HCT116 (cell line): ENCODE data around the gene TYRP1.

Source experiments
- CEBPB ChIP-seq: IDR thresholded peaks from 2 replicates; pipeline ENCODE4 v1.6.1; 2012; ENCODE audit warnings: low read depth
- EGR1 ChIP-seq: IDR thresholded peaks from 2 replicates; pipeline ENCODE4 v1.6.1; 2012; ENCODE audit warnings: low read depth
- EZH2 ChIP-seq: fragments of 200-600 bp; sonication (generic); IDR thresholded peaks from 2 replicates; pipeline ENCODE4 v1.6.1; 2017; ENCODE audit warnings: antibody characterized with exemption, mixed run types
- EZH2phosphoT487 ChIP-seq: fragments of 200-600 bp; IDR thresholded peaks from 2 replicates; pipeline ENCODE4 v1.6.1; 2018; ENCODE audit warnings: antibody characterized with exemption, borderline replicate concordance
- JUND ChIP-seq: IDR thresholded peaks from 2 replicates; pipeline ENCODE4 v1.6.1; 2012
- POLR2A ChIP-seq: IDR thresholded peaks from 2 replicates; pipeline ENCODE4 v1.7.0; 2011; ENCODE audit warnings: borderline replicate concordance; ENCODE audit not compliant: insufficient read depth, insufficient read length; ENCODE audit errors: extremely low read depth
- POLR2AphosphoS5 ChIP-seq: IDR thresholded peaks from 2 replicates; pipeline ENCODE4 v1.6.1; 2011; ENCODE audit warnings: mild to moderate bottlenecking, low read depth, low read length, moderate library complexity
- SP1 ChIP-seq: IDR thresholded peaks from 2 replicates; pipeline ENCODE4 v1.6.1; 2012; ENCODE audit warnings: low read depth
- SRF ChIP-seq: IDR thresholded peaks from 2 replicates; pipeline ENCODE4 v1.6.1; 2012; ENCODE audit warnings: low read depth
- YY1 ChIP-seq: IDR thresholded peaks from 2 replicates; pipeline ENCODE4 v1.6.1; 2011; ENCODE audit warnings: low read length, low read depth, moderate library complexity, mild to moderate bottlenecking; ENCODE audit not compliant: insufficient replicate concordance; ENCODE audit errors: extremely low read depth
- ZNF274 ChIP-seq: fragments of 200-500 bp; sonication (Bioruptor generic); IDR thresholded peaks from 2 replicates; pipeline ENCODE4 v1.6.1; 2014; ENCODE audit warnings: mild to moderate bottlenecking, low read depth, low read length, inconsistent platforms
- TF ChIP-seq, protein P1 (sequence below), 3 experiments: fragments of 200-600 bp in 1 of 3; sonication (generic) in 1 of 3; IDR thresholded peaks in 2 of 3; conservative IDR thresholded peaks in 1 of 3; 2 replicates each; pipeline ENCODE4 v1.5.1; 2012 to 2017; ENCODE audit warnings: low read depth in 2 of 3, low read length in 2 of 3, antibody characterized with exemption in 1 of 3, borderline replicate concordance in 1 of 3, control low read depth in 1 of 3, mild to moderate bottlenecking in 1 of 3, mixed read lengths in 1 of 3, mixed run types in 1 of 3, moderate library complexity in 1 of 3; ENCODE audit not compliant: insufficient read depth in 1 of 3
- TF ChIP-seq, protein P2 (sequence below): IDR thresholded peaks from 2 replicates; pipeline ENCODE4 v1.6.1; 2012
- TF ChIP-seq, protein P3 (sequence below): IDR thresholded peaks from 2 replicates; pipeline ENCODE4 v1.6.1; 2012; ENCODE audit warnings: low read depth

DNA sequence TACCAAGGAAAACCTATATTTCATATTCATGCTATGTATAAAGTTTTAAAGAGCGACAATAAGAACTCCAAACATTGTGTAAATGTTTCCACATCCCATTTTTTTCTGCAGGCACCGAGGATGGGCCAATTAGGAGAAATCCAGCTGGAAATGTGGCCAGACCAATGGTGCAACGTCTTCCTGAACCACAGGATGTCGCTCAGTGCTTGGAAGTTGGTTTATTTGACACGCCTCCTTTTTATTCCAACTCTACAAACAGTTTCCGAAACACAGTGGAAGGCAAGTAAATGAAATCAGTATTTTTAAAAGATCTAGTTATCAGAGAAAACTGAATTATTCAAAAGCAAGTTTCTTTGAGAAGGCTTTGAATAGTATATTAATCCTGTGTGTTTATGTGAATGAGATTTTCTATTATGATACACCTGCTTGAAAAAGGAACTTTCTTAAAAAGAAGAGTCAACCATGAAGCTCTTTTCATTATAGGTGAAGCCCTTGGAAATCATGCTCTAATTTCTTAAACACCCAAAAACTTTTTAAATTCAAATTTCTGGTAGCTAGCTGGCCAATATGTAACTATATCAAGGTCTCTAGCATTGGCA lies 9.1 kb downstream of the TYRP1 start:
- no peak for TF ChIP-seq POLR2A
- TF ChIP-seq EZH2phosphoT487 = no peak
- TF ChIP-seq, protein P1, sequence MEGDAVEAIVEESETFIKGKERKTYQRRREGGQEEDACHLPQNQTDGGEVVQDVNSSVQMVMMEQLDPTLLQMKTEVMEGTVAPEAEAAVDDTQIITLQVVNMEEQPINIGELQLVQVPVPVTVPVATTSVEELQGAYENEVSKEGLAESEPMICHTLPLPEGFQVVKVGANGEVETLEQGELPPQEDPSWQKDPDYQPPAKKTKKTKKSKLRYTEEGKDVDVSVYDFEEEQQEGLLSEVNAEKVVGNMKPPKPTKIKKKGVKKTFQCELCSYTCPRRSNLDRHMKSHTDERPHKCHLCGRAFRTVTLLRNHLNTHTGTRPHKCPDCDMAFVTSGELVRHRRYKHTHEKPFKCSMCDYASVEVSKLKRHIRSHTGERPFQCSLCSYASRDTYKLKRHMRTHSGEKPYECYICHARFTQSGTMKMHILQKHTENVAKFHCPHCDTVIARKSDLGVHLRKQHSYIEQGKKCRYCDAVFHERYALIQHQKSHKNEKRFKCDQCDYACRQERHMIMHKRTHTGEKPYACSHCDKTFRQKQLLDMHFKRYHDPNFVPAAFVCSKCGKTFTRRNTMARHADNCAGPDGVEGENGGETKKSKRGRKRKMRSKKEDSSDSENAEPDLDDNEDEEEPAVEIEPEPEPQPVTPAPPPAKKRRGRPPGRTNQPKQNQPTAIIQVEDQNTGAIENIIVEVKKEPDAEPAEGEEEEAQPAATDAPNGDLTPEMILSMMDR (IDR thresholded peaks at IDR 0.05 in 2 of 3, conservative IDR thresholded peaks at IDR 0.05 in 1 of 3; ENCODE audit: borderline replicate concordance in 1 of 3, insufficient read depth in 1 of 3, low read depth in 2 of 3, low read length in 2 of 3) = peak; percentile 59 to 77 (median 59); a peak in 5 of 6 replicates
- no peak for TF ChIP-seq JUND
- no peak for TF ChIP-seq EGR1
- TF ChIP-seq SP1 = no peak
- TF ChIP-seq EZH2 = no peak
- no peak for TF ChIP-seq CEBPB
- no peak for TF ChIP-seq YY1
- no peak for TF ChIP-seq POLR2AphosphoS5
- TF ChIP-seq, protein P2, sequence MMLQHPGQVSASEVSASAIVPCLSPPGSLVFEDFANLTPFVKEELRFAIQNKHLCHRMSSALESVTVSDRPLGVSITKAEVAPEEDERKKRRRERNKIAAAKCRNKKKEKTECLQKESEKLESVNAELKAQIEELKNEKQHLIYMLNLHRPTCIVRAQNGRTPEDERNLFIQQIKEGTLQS = no peak
- TF ChIP-seq, protein P3, sequence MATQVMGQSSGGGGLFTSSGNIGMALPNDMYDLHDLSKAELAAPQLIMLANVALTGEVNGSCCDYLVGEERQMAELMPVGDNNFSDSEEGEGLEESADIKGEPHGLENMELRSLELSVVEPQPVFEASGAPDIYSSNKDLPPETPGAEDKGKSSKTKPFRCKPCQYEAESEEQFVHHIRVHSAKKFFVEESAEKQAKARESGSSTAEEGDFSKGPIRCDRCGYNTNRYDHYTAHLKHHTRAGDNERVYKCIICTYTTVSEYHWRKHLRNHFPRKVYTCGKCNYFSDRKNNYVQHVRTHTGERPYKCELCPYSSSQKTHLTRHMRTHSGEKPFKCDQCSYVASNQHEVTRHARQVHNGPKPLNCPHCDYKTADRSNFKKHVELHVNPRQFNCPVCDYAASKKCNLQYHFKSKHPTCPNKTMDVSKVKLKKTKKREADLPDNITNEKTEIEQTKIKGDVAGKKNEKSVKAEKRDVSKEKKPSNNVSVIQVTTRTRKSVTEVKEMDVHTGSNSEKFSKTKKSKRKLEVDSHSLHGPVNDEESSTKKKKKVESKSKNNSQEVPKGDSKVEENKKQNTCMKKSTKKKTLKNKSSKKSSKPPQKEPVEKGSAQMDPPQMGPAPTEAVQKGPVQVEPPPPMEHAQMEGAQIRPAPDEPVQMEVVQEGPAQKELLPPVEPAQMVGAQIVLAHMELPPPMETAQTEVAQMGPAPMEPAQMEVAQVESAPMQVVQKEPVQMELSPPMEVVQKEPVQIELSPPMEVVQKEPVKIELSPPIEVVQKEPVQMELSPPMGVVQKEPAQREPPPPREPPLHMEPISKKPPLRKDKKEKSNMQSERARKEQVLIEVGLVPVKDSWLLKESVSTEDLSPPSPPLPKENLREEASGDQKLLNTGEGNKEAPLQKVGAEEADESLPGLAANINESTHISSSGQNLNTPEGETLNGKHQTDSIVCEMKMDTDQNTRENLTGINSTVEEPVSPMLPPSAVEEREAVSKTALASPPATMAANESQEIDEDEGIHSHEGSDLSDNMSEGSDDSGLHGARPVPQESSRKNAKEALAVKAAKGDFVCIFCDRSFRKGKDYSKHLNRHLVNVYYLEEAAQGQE = no peak
- TF ChIP-seq SRF = no peak
- TF ChIP-seq ZNF274 = no peak
